K562 (cell line): ENCODE results near the gene AHCYL1. TPM values are rescaled to one million over a fixed set of nuclear protein-coding genes. Genes with fewer than 3 reads are reported as not detected.
A peak's percentile ranks its signal among the peaks of the same experiment; 100 is the strongest.

ENCODE experiments used
- ATAC-seq: fragments of 200-7000 bp; cut with Tn5 transposase; 3 replicates; pipeline ENCODE4 v1.9.1; 2020; ENCODE audit warnings: moderate library complexity
- BruUV-seq: library from RNA; stranded (reverse); fragments of 400-500 nt; replicated peaks from 2 replicates; lab custom pipeline; 2021; lab: Mats Ljungman, UMichigan
- CTCF ChIA-PET: fragments of 300-600 bp; formaldehyde crosslinking; extraction: SDS; loops from one replicate; lab custom pipeline; 2021; ENCODE audit warnings: low intra/inter-chr PET ratio; lab: Yijun Ruan, JAX
- POLR2A ChIA-PET: fragments of 300-600, 350-650 bp; sonication (Branson Sonifier 250); formaldehyde crosslinking; extraction: SDS; loops from one replicate; lab custom pipeline; 2021; ENCODE audit warnings: antibody characterized with exemption, inconsistent platforms; lab: Yijun Ruan, JAX
- DNase-seq, 4 experiments: peaks; one replicate each; pipeline versions ENCODE4 v3.0.0 to v3.0.0-alpha.2; 2011 to 2018; ENCODE audit warnings: low spot score in 3 of 4, mixed read lengths in 3 of 4; ENCODE audit errors: extremely low read depth in 1 of 4
- FAIRE-seq: peaks from 2 replicates; lab custom pipeline; 2011; peaks lifted over from hg19 to GRCh38; lab: Jason Lieb, UNC
- H2AFZ ChIP-seq: 2 replicates; pipeline ENCODE4 v1.6.0; 2011; ENCODE audit warnings: low read depth, low read length, control low read depth, inconsistent platforms
- H3K27ac ChIP-seq: fragments of 200-600 bp; 3 replicates; pipeline ENCODE4 v1.8.0; 2011; ENCODE audit warnings: low read depth, mild to moderate bottlenecking, control low read depth, inconsistent platforms, low read length, moderate library complexity, mixed read lengths; ENCODE audit errors: extremely low read depth
- H3K27me3 ChIP-seq, 2 experiments: fragments of 300-600 bp in 1 of 2; 2 replicates in 1 of 2; 3 replicates in 1 of 2; pipeline versions ENCODE4 v1.6.0 to v1.8.0; 2011; ENCODE audit warnings: inconsistent platforms in 2 of 2, low read length in 2 of 2, mild to moderate bottlenecking in 1 of 2, mixed read lengths in 1 of 2, moderate library complexity in 1 of 2; ENCODE audit not compliant: control insufficient read depth in 2 of 2, insufficient read depth in 2 of 2
- H3K36me3 ChIP-seq: fragments of 300-600 bp; 3 replicates; pipeline ENCODE4 v1.8.0; 2011; ENCODE audit warnings: mild to moderate bottlenecking, low read length, inconsistent platforms; ENCODE audit not compliant: control insufficient read depth, insufficient read depth
- H3K4me1 ChIP-seq, 2 experiments: fragments of 200-600 bp in 1 of 2; replicated peaks in 1 of 2; 2 replicates in 1 of 2; 3 replicates in 1 of 2; pipeline versions ENCODE4 v1.5.1 to v1.8.0; 2011; ENCODE audit warnings: inconsistent platforms in 2 of 2, low read length in 2 of 2, mild to moderate bottlenecking in 1 of 2, mixed read lengths in 1 of 2, moderate library complexity in 1 of 2; ENCODE audit not compliant: control insufficient read depth in 2 of 2, insufficient read depth in 2 of 2
- H3K4me2 ChIP-seq: 2 replicates; pipeline ENCODE4 v1.6.1; 2011; ENCODE audit warnings: low read length, control low read depth, inconsistent platforms, mixed read lengths; ENCODE audit not compliant: insufficient read depth
- H3K4me3 ChIP-seq: fragments of 200-600 bp; sonication (generic), shearing (Covaris generic); 2 replicates; pipeline ENCODE4 v1.5.1; 2016; ENCODE audit warnings: control low read depth, inconsistent platforms
- H3K79me2 ChIP-seq: fragments of 200-600 bp; 3 replicates; pipeline ENCODE4 v1.8.0; 2011; ENCODE audit warnings: low read length, inconsistent platforms; ENCODE audit not compliant: control insufficient read depth, insufficient read depth
- H3K9ac ChIP-seq, 2 experiments: 2 replicates each; pipeline versions ENCODE4 v1.6.0 to v1.6.1; 2011; ENCODE audit warnings: low read depth in 2 of 2, low read length in 2 of 2, control low read depth in 1 of 2, inconsistent platforms in 1 of 2, mild to moderate bottlenecking in 1 of 2, mixed read lengths in 1 of 2; ENCODE audit not compliant: insufficient read depth in 1 of 2
- H3K9me1 ChIP-seq: one replicate; pipeline ENCODE4 v1.6.0; 2011; ENCODE audit warnings: inconsistent platforms, mild to moderate bottlenecking, low read length, moderate library complexity; ENCODE audit not compliant: control insufficient read depth, insufficient read depth
- H3K9me3 ChIP-seq: replicated peaks from 2 replicates; pipeline ENCODE4 v1.5.1; 2011; ENCODE audit warnings: low read depth, low read length, inconsistent platforms; ENCODE audit not compliant: control insufficient read depth, insufficient read depth
- H4K20me1 ChIP-seq: replicated peaks from 2 replicates; pipeline ENCODE4 v1.6.1; 2011; ENCODE audit warnings: low read length, inconsistent platforms, mixed read lengths; ENCODE audit not compliant: control insufficient read depth, insufficient read depth
- CEBPB ChIP-seq: fragments of 450-650 bp; IDR thresholded peaks from 2 replicates; pipeline ENCODE4 v1.6.1; 2016; ENCODE audit warnings: missing genetic modification characterization, missing compliant biosample characterization
- SPI1 ChIP-seq: IDR thresholded peaks from 2 replicates; pipeline ENCODE4 v1.6.1; 2011; ENCODE audit warnings: low read depth, low read length, control low read depth, borderline replicate concordance
- TGIF2 ChIP-seq: sonication (generic); formaldehyde crosslinking; IDR thresholded peaks from 2 replicates; pipeline ENCODE4 v1.8.1; 2022; ENCODE audit warnings: mild to moderate bottlenecking, missing genetic modification reagents, moderate library complexity
- ZNF507 ChIP-seq: conservative IDR thresholded peaks from 2 replicates; pipeline ENCODE4 v1.6.1; 2017; ENCODE audit warnings: missing genetic modification characterization, missing compliant biosample characterization
- WGBS: fragments of 100-300 bp; shearing (Covaris generic); methylation state at CpG from one replicate; pipeline ENCODE4 v1.1.6; 2016; ENCODE audit warnings: low coverage, mixed read lengths; ENCODE audit not compliant: insufficient coverage; ENCODE audit errors: missing lambda C conversion rate; 5-methylcytosine and 5-hydroxymethylcytosine counted together
- in situ Hi-C: fragments of 300-500 bp; cut with MboI; formaldehyde crosslinking; loops from 4 replicates; pipeline ENCODE4 v1.15.0; 2018; ENCODE audit warnings: inconsistent platforms, mixed read lengths
- intact Hi-C: fragments of 100-400 bp; cut with micrococcal nuclease; formaldehyde crosslinking; loops from 2 replicates; pipeline ENCODE4 v1.14.2; 2022
- polyA plus RNA-seq, 8 experiments: library from polyadenylated mRNA; depleted of rRNA in 4 of 8; stranded (reverse) in 5 of 8; unstranded in 3 of 8; fragments of >200 nt; fragmentation: Nextera tagmentation in 2 of 8; fragmentation: Illumina TruSeq in 1 of 8; extraction: Ambion mirVana in 2 of 8; extraction: Trizol in 1 of 8; gene quantifications; 2 replicates each; pipeline versions ENCODE4 v1.2.1 to v1.2.3, GENCODE V29; 2011 to 2014; ENCODE audit warnings: inconsistent platforms in 1 of 8, missing spikeins in 1 of 8
- total RNA-seq, 7 experiments: library from RNA; depleted of rRNA in 6 of 7; stranded (reverse); fragments of >200 nt in 6 of 7; fragmentation: Illumina TruSeq in 2 of 7; extraction: Trizol in 2 of 7; gene quantifications; 2 replicates each; pipeline versions ENCODE4 v1.2.1 to v1.2.3, GENCODE V29; 2011 to 2021; ENCODE audit warnings: low replicate concordance in 1 of 7

AHCYL1 gene
- total and polyA plus RNA-seq, 9 of the 15 experiments (the other 6 are each of a cell fraction or from before 2014, with no cell fraction given), result 27.3 to 118 (median 44.5) TPM

GRCh38 chr1:109947582-109948284, 36.8 kb upstream of the AHCYL1 start:
- BruUV-seq, result no TSS peak
- Histone ChIP-seq H3K36me3 (no peaks in the 10 kb centered on the region), H3K9me3 (peaks cover 4% of the 10 kb centered on the region), H3K9me1 (no peaks in the 10 kb centered on the region), H3K4me2 (no peak overlapping the region), H2AFZ (peak overlapping the region; percentile 83), H3K27me3 (no peaks in the 10 kb centered on the region), H3K4me1 (peaks cover 3 to 4% of the 10 kb centered on the region in 2 experiments; a peak in 3 of 5 replicates), H3K4me3 (no peak overlapping the region), H3K27ac (no peak overlapping the region), H3K9ac (no peak overlapping the region), H3K79me2 (no peaks in the 10 kb centered on the region), H4K20me1 (no peaks in the 10 kb centered on the region)
- intact Hi-C loops, result no loop called here
- FAIRE-seq (no peak), ATAC-seq (no peak; the same call in 2 of the 3 replicates), DNase-seq (no peak)
- ChIA-PET POLR2A (interaction anchor here (1.0 to 1.3 kb wide), 3 partner anchors 13 to 32 kb away, joined by 3 read pairs; no protein-coding TSS in a partner anchor), CTCF (no interaction called here)
- in situ Hi-C loops, result no loop called here
- TF ChIP-seq ZNF507, result no peak
- TF ChIP-seq SPI1, result peak; percentile 70; the same call in 1 of the 2 replicates
- WGBS, result 43% methylated on average over 10 of the region's 10 CpGs

GRCh38 chr1:109948285-109948630, 36.3 kb upstream of the AHCYL1 start:
- no peak overlapping the region for H3K4me2 ChIP-seq
- no peak overlapping the region for H2AFZ ChIP-seq
- H3K79me2 ChIP-seq, result no peaks in the 10 kb centered on the region
- no peak for FAIRE-seq
- in situ Hi-C loops (no loop called here), intact Hi-C loops (no loop called here)
- no peaks in the 10 kb centered on the region for H4K20me1 ChIP-seq
- no peak overlapping the region for H3K4me3 ChIP-seq
- H3K9ac ChIP-seq, result no peak overlapping the region
- no peak for DNase-seq
- no peaks in the 10 kb centered on the region for H3K27me3 ChIP-seq
- no peaks in the 10 kb centered on the region for H3K4me1 ChIP-seq
- no peaks in the 10 kb centered on the region for H3K9me1 ChIP-seq
- TF ChIP-seq TGIF2 (CRISPR knock-in tag) (no peak), CEBPB (0 out of 2 replicates have a peak, but pooled peaks have one; percentile 28)
- peaks cover 4% of the 10 kb centered on the region for H3K9me3 ChIP-seq
- CTCF ChIA-PET, result no interaction called here
- no peaks in the 10 kb centered on the region for H3K36me3 ChIP-seq
- ATAC-seq, result no peak
- H3K27ac ChIP-seq, result no peak overlapping the region
- BruUV-seq, result no TSS peak
- POLR2A ChIA-PET, result interaction anchor here (1.0 to 1.3 kb wide), 3 partner anchors 10 to 29 kb away, joined by 3 to 4 read pairs (median 3); no protein-coding TSS in a partner anchor
